Measurements from ENCODE around the gene TCAF2. TPM values are rescaled to one million over a fixed set of nuclear protein-coding genes. Genes with fewer than 3 reads are reported as not detected.

The TCAF2 gene
- polyA plus RNA-seq, 3 donors: 2.5 to 3.0 (median 2.8) TPM

Other genes starting within 250 kb of the TCAF2 start
- 10 to 100 TPM; 57.8 to 66.2 (median 60.1) TPM for gene ZYX, start 239.6 kb upstream of the TCAF2 start, polyA plus RNA-seq (ENCODE audit: insufficient read length in 3 of 3)
- gene EPHA1, start 212.1 kb upstream of the TCAF2 start, polyA plus RNA-seq (ENCODE audit: insufficient read length in 3 of 3): 10 to 100 TPM; 15.7 to 19.1 (median 17.0) TPM
- not detected for gene TAS2R60, start 177.5 kb upstream of the TCAF2 start, polyA plus RNA-seq (ENCODE audit: insufficient read length in 3 of 3)
- not detected for gene TAS2R41, start 143.1 kb upstream of the TCAF2 start, polyA plus RNA-seq (ENCODE audit: insufficient read length in 3 of 3)
- under 1 TPM in 2 of 3 donors, not detected in 1; 0.46 to 0.74 TPM for gene CTAGE15, start 49.2 kb upstream of the TCAF2 start, polyA plus RNA-seq (ENCODE audit: insufficient read length in 3 of 3)
- gene CTAGE6, start 136.7 kb downstream of the TCAF2 start, polyA plus RNA-seq (ENCODE audit: insufficient read length in 3 of 3): under 1 TPM in 1 of 3 donors, not detected in 2; 0.15 TPM